Right lobe of liver (tissue), 4 donors: Measurements from ENCODE around the gene HRK.

Source experiments
- CTCF ChIP-seq, 4 donors: fragments of 200-600 bp in 3 of 4; fragments of 450-650 bp in 1 of 4; IDR thresholded peaks; one replicate each; pipeline versions ENCODE4 v1.5.1 to v1.8.0; 2016 to 2022; ENCODE audit warnings: antibody characterized with exemption in 4 of 4, mild to moderate bottlenecking in 2 of 4
- POLR2A ChIP-seq: fragments of 450-650 bp; IDR thresholded peaks from one replicate; pipeline ENCODE4 v1.6.1; 2017; ENCODE audit warnings: antibody characterized with exemption, mild to moderate bottlenecking
- donor health status: DM: no; HTN: no; CAD: no.
- donor health status: DM: no; HTN: no; CAD: no.
- donor health status: DM: no; HTN: yes; CAD: no.

GRCh38 chr12:116906285-116906684 lies 25.0 kb upstream of the HRK start:
- TF ChIP-seq CTCF (IDR thresholded peaks at IDR 0.05) (no peak), POLR2A (no peak)
